HL-60 (cell line): ENCODE measurements around the gene SNRNP27.

Experiments used
- GABPA ChIP-seq: IDR thresholded peaks from 2 replicates; pipeline ENCODE4 v1.6.1; 2012; ENCODE audit warnings: low read depth
- POLR2AphosphoS5 ChIP-seq: IDR thresholded peaks from 2 replicates; pipeline ENCODE4 v1.6.1; 2012; ENCODE audit warnings: low read depth
- REST ChIP-seq: IDR thresholded peaks from 2 replicates; pipeline ENCODE4 v1.6.1; 2012; ENCODE audit warnings: low read depth; ENCODE audit not compliant: insufficient replicate concordance
- SPI1 ChIP-seq: IDR thresholded peaks from 2 replicates; pipeline ENCODE4 v1.6.1; 2012; ENCODE audit warnings: low read depth, mild to moderate bottlenecking, borderline replicate concordance
- TF ChIP-seq, protein P1 (sequence below): IDR thresholded peaks from one replicate; pipeline ENCODE4 v1.5.1; 2011; ENCODE audit warnings: low read length, control low read depth, inconsistent platforms; ENCODE audit not compliant: insufficient read depth

- TF ChIP-seq, protein P1, sequence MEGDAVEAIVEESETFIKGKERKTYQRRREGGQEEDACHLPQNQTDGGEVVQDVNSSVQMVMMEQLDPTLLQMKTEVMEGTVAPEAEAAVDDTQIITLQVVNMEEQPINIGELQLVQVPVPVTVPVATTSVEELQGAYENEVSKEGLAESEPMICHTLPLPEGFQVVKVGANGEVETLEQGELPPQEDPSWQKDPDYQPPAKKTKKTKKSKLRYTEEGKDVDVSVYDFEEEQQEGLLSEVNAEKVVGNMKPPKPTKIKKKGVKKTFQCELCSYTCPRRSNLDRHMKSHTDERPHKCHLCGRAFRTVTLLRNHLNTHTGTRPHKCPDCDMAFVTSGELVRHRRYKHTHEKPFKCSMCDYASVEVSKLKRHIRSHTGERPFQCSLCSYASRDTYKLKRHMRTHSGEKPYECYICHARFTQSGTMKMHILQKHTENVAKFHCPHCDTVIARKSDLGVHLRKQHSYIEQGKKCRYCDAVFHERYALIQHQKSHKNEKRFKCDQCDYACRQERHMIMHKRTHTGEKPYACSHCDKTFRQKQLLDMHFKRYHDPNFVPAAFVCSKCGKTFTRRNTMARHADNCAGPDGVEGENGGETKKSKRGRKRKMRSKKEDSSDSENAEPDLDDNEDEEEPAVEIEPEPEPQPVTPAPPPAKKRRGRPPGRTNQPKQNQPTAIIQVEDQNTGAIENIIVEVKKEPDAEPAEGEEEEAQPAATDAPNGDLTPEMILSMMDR: no peak
- no peak for TF ChIP-seq REST
- no peak for TF ChIP-seq GABPA
- no peak for TF ChIP-seq POLR2AphosphoS5
- TF ChIP-seq SPI1: peak; percentile 47; the same call in 1 of the 2 replicates
These were observed 40.3 kb downstream of the SNRNP27 start for GRCh38 chr2:69933839-69934613.
